Mucosa of gallbladder (tissue), 1 donor: ENCODE results near the gene CUL4A. TPM values are rescaled to one million over a fixed set of nuclear protein-coding genes. Genes with fewer than 3 reads are reported as not detected.
"Not testable (repeated sequence)": the region's sequence is repeated elsewhere in the genome, so short reads cannot be mapped to it uniquely, and the experiment has no call there.

ENCODE experiments used
- DNase-seq: peaks from one replicate; pipeline ENCODE4 v3.0.0-alpha.2; 2020; ENCODE audit warnings: low spot score
- total RNA-seq: library from RNA; stranded (reverse); gene quantifications from one replicate; pipeline ENCODE4 v1.2.1, GENCODE V29; 2021
- donor health status: DM: no; HTN: no; CAD: no.

Gene CUL4A
- total RNA-seq, 1 donor from 2014 or later, result 55.4 TPM

GRCh38 chr13:113238536-113238935 is 29.1 kb downstream of the CUL4A start:
- no peak for DNase-seq

GRCh38 chr13:113239357-113239756 is 29.9 kb downstream of the CUL4A start:
- no peak for DNase-seq

GRCh38 chr13:113239986-113240385 is 30.6 kb downstream of the CUL4A start:
- DNase-seq, result no peak

- not testable (repeated sequence) for DNase-seq
Observed at GRCh38 chr13:113241623-113242022, 32.2 kb downstream of the CUL4A start.

GRCh38 chr13:113243847-113244246 is 34.4 kb downstream of the CUL4A start:
- no peak for DNase-seq

GRCh38 chr13:113245849-113246796 is 36.7 kb downstream of the CUL4A start:
- no peak for DNase-seq

- no peak for DNase-seq
Observed at GRCh38 chr13:113252516-113253095, 43.2 kb downstream of the CUL4A start.

GRCh38 chr13:113257908-113258307 is 48.5 kb downstream of the CUL4A start:
- not testable (repeated sequence) for DNase-seq

GRCh38 chr13:113258321-113259054 is 49.1 kb downstream of the CUL4A start:
- DNase-seq, result no peak

- DNase-seq, result no peak
Observed at GRCh38 chr13:113260996-113261395, 51.6 kb downstream of the CUL4A start.

- not testable (repeated sequence) for DNase-seq
Observed at GRCh38 chr13:113263016-113263415, 53.6 kb downstream of the CUL4A start.

GRCh38 chr13:113267642-113268405 is 58.4 kb downstream of the CUL4A start:
- DNase-seq, result no peak

- DNase-seq, result no peak
Observed at GRCh38 chr13:113272031-113272430, 62.6 kb downstream of the CUL4A start.

- no peak for DNase-seq
Observed at GRCh38 chr13:113272701-113273181, 63.3 kb downstream of the CUL4A start.

GRCh38 chr13:113273321-113273720 is 63.9 kb downstream of the CUL4A start:
- no peak for DNase-seq

- no peak for DNase-seq
Observed at GRCh38 chr13:113273851-113274590, 64.6 kb downstream of the CUL4A start.

- no peak for DNase-seq
Observed at GRCh38 chr13:113274721-113275120, 65.3 kb downstream of the CUL4A start.

GRCh38 chr13:113275387-113275786 is 66.0 kb downstream of the CUL4A start:
- peak; percentile 49 for DNase-seq

- no peak for DNase-seq
Observed at GRCh38 chr13:113280126-113280525, 70.7 kb downstream of the CUL4A start.

GRCh38 chr13:113283904-113284303 is 74.5 kb downstream of the CUL4A start:
- no peak for DNase-seq

GRCh38 chr13:113288880-113289279 is 79.5 kb downstream of the CUL4A start:
- no peak for DNase-seq
